HG02678 (cell line): ENCODE measurements around the gene HOXB5.

Source experiments
- ATAC-seq: cut with Tn5 transposase; IDR thresholded peaks from one replicate; pipeline ENCODE4 v1.9.1; 2021; ENCODE audit warnings: mild to moderate bottlenecking, moderate library complexity; ENCODE audit not compliant: unreplicated experiment

HOXB5 gene

DNA sequence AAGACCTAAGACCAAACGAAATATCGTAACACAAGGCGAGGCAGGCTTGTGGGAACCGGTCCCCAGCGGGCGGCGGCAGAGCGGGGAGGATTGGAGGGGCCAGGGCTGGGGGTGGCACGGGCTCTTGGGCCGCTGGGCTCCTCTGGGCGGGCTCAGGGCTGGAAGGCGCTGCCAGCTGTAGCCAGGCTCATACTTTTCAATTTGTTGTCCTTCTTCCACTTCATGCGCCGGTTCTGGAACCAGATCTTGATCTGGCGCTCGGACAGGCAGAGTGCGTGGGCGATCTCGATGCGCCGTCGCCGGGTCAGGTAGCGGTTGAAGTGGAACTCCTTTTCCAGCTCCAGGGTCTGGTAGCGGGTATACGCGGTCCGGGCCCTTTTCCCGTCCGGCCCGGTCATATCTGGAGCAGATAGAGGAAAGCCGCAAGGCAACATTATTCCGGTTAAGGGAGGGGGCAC is 1.5 kb downstream of the HOXB5 start:
- no peak for ATAC-seq

DNA sequence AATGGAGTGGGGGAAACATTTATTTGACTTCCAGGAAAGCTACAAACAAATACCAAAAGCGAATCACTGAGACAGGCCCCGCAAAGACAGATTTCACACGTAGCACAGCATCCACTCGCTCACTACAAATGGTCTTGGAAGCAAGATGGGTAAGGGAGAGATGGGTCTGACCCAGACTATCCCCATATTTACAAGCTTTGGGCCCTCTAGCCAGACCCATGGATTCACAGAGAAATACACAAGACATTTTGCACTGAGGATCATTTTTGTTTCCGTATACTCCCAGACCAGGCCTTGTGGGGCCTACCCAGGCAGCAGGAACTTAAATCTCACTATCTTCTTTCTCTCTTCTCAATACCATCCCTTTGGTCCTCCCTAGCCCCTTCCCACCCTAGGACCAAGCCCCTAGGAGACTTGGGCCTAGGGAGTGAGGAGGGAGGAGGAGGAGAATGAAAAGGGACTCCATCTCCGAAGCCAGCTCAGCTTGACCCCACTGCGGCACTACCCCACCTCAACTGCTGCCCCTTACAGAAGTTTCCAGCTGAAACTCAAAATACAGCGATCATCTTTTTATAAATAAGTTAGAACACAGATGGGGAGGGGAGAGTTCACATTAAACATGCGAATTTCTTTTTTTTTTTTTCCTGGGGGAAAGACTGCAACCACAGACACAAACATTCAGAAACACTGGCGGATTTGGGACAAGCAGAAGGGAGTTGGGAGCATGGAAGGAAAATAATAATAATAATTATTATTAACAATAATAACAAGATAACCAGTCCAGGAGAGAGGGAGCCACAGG is 2.1 kb downstream of the HOXB5 start:
- ATAC-seq: no peak

DNA sequence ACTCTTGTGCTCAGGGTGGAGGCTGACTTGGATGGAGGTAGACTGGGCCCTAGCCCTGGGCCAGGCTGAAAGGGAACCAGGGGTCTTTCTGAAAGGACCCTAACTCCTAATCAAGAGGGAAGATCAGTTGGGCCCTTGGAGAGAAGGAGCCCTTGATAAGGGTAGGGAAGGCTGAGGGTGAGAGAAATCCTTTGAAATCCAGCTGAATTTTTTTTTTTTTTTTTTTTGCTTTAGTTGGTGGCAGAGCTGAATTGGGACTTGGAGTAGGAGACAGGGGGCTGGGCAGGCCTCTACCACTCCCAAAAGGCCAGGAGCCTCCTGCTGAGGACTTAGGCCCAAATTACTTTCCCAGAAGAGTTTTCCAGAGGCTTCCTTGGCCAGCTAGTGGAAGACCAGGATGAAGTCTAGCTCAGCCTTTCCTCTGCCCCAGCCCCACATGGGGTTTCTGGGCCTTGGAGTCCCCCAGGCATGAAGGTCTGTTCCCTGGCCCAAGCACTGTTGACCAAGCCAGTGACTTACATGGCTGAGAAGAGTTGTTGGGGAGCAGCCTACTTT is 2.9 kb downstream of the HOXB5 start:
- no peak for ATAC-seq

DNA sequence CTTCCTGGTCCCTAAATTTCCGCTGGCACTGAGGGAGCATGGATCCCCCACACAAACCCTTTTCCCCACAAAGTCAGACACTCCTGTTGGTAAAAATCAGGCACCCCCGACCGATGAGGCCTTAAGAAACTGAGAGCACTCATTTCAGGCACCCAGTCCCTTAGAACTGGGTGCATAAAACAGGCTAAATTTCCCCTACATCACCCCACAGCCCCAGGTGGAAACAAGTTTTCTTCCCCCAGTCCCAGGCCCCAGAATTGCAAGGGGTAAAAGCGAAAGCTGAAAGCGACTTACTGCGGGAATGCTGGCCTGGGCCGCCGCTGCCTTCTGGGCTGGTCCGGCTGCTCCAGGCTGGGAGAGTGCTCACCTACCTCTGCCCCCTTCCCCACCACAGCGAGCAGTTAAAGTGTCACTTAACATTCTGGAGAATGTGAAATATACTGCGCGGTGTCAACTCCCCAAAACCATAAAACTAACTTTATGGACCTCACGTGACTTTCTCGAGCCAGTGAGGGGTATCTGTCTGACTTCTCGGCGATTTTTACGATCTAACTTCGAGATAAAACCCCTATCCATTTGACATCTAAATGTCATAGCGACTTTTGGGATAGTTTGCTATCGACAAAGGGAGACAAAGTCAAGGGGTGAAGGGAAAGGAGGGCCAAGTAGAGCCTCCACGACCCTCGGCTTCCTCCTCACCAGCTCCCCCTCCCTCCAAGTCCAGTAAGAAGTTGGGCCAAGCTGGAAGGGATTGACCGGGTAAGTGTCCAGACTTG is 3.6 kb downstream of the HOXB5 start, which contains the start of gene HOXB3:
Gene HOXB3 (minus strand): TSS at position 411 of the 776 bp plus-strand sequence. CDS start 37,767 bp downstream, outside the sequence.
- no peak for ATAC-seq

DNA sequence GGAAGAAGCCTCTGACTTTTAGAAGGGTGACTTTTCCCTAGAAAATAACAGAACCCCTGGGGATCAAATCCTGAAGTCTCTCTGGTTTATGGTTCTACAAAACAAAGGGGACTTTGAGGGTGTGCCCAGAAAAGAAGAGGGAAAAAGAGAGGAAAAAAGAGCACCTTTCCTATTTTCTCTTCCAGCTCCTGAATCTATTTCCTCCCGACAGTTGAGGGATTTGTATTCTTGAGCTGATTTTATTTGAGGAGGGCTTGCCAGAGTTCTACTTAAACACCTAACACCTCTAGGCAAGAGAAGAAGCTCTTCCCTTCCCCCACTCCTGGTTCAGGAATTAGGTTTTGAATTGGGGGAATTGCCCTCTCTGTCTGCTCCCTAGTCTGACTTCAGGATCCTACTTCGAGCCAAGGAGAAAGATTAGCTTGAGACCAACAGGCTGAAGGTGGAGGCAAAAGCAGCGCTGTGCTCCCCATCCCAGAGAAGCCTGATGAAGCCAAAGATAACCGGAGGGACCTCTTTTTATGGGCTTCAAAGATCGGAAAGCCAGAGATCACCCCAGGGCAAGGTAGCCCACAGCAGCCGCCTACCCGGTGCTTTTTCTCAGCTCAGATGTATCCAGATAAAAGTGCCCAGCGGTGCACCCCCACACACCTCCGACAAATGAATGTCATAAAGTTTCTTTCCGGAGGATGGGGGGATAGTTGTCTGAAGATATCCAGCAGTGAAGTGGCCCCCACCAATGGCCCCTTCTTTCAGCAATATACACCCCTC is 4.3 kb downstream of the HOXB5 start:
- ATAC-seq: no peak

DNA sequence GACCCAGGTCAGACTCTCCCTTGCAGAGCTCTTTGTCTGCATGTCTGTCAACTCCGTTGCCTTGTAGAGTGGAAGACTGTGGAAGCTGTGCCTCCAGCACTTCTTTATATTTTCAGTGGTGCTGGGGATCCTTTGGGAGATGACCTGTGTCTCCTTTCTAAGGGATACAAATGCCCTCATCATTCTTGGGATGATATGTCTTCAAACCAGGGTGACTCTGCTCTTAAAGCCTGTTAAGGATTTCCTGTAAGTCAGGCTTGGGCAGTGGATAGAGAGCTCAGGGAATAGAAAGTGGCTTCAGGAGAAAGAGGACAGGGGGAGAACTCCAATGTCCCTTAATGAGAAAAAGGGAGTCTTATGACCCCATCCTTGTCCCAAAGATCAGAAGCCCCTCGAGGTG is 5.1 kb downstream of the HOXB5 start:
- no peak for ATAC-seq

DNA sequence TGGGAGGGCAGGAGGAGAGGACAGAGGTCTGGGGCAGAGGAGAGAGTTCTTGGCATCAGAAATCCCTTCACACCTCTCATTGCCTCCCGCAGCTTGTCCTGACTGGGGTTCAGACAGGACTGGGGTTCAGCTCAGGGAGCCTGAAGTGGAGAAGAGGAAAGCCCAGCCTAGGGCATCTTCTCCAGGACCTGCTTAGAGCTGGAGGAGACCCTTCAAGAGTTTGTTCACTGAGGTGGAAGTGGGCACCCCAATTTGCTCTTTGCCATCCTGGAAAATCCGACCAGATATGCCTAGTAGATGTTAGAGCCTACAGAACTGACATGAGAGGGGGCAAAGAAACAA is 5.5 kb downstream of the HOXB5 start:
- ATAC-seq: no peak

DNA sequence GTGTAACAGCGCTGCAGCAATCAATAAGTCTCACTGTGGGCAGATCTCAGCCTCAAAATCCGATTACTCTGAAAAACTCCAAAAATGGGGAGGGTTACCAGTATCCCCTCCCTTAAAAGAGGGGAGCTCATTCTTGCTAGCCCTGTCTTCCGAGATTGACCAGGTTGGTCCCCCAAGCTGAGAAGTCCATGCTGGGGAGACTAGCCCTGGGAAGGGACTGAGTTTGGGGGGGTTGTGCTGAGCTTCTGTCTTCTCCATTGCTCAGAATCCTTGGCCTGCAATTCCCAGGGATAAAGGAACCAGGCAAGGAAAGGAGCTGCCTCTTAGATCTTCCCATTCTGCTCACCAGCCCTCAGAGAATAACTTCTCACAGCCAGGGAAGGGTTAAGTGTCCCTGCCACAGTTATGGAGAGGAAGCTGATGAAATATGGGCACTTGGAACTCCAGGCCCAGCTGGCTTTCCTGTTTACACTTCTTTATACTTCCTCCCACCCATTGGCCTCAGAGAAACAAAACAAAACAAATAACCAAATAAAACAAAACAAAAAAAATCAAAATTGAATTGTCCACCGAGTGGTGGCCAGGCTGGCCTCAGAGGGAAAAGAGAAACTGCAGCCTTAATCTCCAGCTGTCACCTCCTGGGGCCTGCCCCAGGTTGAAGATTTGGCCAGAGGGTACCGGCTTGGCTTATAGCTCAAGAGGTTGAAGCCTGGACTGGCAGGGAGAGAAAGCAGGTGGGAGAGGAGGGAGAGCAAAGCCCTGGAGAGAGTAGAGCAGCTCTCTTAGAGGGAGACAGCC is 6.1 kb downstream of the HOXB5 start:
- no peak for ATAC-seq

DNA sequence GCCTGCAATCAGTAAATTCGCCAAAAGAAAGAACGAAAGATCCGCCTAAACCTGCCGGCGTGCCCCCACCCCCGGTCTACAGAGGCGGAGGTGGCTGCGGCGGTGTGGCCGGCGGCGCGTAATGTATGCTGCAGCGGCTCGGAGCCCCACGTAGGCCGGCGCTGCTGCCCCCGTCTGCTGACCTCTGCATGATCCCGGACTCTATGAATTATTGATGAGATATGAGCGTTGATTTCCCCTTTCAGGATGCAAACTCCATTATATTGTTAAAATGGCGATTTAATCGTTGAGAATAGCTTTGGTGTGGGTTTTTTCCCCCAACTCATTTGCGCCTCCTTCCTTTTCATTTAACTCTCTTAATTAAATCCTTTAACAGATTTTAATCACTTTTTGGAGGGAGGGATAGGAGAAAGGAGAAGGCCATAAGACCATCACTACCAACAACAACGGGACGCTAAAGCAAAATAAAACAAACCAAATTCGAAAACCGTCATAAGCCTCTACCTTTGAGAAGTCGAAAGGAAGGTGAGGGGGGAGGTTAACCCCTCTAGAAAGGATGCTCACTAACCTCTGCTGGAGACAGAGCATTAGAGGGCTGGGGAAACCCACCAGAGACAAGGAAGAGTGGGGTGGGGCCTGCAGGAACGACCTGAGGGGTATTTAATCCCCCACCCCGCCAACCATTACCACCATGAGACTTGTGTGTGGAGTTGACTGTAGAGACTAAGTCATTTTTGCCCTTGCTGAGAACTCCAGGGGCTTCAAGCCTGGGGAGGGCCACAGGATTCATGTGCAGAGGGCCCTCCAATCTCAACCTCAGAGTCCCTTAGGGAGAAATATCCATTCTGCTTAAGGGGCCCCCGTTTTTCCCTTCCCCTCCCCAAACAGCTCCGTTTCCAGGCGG is 7.0 kb downstream of the HOXB5 start:
- ATAC-seq: no peak

DNA sequence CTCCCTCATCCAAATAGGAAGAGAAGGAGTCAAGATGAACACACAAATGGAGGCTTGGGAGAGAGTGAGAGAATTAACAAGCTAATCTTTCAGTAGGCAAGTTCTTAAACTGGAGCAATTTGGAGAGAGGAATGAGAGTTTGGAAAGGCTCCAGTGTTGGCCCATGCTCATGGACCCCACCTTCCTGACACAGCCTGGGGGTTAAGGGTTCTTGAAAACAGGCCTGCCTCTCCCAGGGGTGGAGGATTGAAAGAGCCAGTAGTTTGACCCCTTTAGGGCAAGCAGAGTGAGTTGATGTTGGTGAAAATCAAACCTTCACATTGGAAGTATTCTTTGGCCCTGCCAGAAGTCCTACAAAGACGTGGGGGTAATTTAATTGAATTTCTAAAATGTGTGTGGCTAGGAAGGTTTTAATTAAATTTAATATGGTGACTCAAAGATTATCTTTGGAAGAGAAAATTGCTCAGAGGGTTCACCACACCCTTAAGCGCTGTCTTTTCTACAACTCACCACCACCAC is 9.3 kb downstream of the HOXB5 start:
- ATAC-seq: no peak

DNA sequence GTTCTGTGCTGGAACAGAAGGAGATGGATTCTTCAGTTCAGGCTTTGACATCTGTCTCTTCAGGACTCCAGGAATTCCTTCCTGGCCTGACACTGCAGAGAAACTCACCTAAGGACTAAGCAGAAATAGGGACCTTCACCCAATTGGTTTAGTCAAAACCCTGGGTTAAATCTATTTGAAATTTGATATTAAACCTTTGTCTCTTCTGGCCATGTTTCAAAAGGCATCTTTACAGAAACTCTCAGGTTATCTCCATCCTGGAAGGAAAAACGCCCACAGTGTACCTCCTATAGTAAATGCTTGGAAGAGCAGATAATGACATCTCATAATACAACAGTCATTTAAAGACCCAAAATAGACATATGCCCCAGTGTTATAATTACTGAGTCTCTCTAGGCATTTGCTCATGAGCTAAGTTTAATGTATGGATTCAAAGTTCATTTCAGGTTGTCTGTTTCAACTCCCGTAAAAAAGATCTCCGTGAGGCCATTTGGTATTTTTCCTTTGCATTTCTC is 9.8 kb downstream of the HOXB5 start:
- no peak for ATAC-seq

DNA sequence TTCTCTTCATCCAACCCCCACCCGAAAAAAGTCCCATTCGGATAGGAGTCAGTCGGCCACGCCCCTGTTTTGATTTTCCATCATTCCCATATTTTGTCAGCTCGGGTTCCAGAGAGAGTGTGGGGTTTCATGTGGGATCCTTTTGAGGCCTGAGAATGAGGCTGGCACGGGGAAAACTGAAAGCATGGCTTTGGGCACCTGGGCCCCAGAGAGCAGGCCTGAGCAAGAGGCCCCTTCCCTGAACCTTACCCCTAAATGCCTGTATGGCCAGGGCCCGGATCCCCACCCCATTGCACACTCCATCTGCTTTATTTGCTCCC is 10.9 kb downstream of the HOXB5 start:
- no peak for ATAC-seq

DNA sequence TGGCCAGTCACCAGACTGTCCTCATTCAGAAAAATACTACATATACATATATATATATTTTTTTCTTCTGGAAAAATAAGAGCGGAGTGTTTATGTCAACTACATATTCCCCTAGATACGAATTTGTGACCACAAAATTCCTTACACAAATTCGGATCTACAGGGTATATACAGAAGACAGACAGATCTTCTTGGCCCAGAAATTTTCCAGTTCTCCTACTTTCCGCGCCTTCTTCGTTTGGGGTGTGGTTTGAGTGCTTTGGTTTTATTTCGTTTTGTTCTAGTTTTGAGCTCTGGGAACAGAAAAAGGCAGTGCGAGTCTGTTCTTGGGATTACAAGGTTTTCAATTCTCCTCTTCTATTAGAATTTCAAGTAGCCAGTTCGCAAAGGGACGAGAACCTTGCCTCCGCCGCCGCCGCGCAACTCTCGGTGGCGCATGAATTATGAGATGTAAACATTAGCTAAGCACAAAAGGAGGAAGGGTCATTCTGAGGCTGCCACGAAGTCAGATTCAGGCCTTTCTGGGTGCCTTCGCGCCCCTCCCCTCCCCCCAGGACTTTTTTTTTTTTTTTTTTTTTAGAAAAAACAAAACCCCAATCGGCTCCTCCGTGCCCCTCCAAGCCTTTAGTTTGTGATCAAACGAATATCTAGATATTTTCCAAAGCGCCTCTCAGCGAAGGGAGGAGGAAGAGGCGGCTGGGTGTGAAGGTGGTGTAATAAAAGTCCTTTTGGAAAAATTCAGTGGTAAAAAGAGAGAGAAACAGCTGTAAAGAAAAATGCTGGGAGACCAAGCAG is 13.6 kb downstream of the HOXB5 start:
- no peak for ATAC-seq

DNA sequence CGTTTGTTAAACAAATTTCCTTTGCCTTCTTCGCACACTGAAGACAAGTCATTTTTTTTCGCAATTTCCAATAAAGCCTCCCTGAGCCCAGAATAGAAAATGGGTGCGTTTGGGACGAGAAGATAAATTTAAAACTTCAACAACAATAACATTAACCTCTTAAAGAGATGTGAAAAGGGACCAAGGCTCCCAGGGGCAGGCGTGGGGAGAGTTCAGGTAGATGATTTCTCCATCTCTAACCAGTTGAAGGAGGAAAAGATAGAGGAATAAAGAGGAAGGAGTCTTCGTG is 14.2 kb downstream of the HOXB5 start:
- no peak for ATAC-seq

DNA sequence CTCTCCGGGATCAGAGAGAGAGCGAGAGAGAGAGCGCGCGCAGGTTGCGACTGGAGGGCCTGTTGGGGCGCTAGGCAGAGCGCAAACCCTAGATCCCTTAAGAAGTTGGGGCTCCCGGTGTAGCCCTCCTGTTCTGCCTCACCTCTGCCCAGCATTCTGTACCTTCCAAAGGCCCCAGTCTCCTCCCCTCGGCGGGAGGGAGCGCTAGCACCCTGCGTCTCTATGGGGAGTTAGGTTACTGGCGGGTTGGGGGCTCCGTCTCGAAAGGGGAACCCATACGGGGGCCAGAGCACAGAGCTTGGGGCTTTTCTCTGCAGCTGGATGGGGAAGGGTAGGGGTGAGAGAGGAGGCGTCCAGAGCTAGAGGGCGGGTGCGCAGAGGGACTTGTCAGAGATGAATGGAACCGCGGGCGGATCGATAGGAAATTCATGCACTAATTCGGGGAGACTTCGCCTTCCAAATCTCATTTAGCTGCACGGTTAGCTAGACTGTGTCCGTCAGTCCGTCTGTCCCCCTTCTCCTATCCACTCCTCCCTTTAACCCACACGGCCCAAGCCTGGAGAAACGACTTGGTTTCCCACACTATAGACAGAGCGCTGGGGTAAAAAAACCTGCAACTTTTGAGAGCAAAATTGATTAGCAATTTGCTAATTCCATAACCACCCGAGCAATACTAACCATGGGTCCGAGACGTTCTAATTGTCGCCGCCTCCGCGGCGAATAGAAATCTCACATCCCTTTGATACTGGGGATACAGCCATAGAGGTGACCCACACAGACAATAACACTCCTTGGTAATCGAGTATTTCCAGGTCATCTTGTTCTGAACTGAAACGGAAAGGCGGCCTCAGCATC is 14.7 kb downstream of the HOXB5 start:
- ATAC-seq: peak; percentile 26

DNA sequence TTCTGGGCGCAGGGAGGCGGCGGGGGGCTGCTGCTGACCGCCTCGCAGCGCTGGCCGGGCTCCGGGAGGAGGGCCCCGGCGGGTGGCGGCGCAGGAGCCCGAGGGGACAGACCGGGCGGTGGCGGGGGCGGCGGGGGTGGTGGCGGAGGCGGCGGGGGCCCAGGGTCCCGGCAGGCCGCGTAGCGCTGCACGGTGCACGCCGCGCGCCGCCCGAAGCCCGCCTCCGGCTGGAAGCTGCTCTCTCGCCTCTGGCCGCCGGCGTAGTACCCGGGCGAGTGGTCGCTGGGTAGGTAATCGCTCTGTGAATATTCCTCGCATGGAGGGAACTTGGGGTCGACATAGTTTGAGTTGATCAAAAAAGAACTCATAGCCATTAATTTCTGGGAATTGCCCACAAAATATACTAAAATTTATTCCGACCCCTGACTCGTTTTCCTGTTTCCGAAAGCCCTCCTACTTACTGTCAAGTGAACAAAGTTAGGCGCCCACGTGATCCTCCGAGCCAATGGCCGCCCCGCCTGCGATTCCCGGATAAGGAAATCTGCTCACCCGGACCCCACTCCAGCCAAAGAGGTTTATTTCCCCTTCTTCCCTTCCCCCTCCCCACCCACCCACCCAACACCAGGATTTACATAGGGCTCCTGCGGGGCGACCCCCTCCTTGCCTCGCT is 15.5 kb downstream of the HOXB5 start, which contains the start of gene HOXB4:
Gene HOXB4 (minus strand): TSS at position 405 of the 670 bp plus-strand sequence. CDS start 31 bp downstream, at position 374.
- peak; percentile 55 for ATAC-seq
